CD4-positive, alpha-beta T cell treated with Interleukin-21 for 1 hour (primary cell): ENCODE results near the gene KCTD1.

Source experiments
- DNase-seq: peaks from one replicate; pipeline ENCODE4 v3.0.0-alpha.2; 2020

The KCTD1 gene

DNA sequence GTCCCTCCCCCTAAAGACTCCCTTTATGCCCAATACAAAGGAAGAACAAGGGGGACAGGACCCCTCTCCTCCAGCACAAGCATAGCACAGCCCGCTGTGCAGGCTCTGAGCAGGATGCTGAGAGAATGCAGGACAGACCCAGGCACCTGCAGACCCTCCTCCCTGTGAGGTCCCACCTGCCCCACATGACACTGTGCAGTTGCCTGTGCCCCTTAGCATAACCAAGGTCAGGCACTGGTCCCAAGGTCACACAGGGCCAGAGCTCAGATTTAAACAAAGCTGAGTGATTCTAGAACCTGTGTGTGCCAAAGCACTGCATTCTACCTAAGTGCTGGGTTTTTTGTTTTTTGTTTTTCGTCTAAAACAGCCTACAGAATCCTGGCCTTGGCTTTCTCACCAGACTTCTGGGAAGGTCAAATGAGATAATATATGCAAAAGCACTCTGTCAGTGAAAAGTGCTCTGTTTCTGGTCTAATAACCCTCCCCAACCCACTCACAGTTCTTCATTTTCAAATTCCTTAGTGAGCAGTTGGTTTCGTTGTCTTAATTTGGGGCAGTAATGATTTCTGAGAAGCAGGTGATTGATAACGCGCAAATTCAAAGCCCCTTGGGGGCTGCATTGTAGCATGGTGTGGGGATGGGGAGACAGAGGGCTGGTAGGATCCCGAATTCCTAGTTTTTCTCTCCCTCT lies 125.7 kb downstream of the KCTD1 start:
- DNase-seq, result no peak

DNA sequence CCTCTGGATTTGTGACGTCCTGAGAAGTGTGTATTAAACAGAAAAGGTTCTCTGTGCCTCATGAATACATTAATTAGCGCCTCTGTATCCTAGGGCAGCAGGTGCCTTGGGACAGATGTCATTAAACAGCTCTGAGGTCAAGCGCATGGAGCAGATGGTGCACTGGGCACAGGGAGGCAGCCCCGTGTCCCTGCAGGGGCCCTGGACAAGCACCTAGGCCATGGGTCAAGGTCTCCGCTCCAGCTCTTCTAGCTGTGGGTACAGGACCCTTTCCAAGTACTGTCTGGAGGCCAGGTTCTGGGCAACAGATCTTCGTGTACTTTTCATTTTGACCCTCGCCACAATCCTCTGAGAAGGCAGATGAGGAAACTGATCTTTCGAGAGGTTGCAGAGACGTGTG lies 126.4 kb downstream of the KCTD1 start:
- no peak for DNase-seq

DNA sequence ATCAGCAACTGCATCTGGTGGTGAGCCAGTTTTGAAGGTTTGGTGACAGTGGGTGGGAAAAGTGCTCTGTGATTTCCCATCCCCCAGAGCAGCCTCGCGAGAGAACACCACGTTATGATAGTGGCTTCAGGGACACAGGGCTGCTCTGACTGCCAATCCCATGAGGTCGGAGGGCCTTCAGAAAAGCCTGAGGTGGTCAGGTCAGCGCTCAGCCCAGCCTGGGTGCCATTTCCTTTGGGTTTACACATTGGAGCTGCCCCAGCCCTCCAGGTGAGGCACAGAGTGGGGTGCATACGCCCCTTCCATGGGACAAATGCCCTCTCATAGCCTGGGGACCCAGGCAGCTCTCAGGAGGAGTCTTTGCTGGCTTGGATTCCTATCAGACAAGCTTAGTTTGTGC lies 126.8 kb downstream of the KCTD1 start:
- DNase-seq, result no peak

DNA sequence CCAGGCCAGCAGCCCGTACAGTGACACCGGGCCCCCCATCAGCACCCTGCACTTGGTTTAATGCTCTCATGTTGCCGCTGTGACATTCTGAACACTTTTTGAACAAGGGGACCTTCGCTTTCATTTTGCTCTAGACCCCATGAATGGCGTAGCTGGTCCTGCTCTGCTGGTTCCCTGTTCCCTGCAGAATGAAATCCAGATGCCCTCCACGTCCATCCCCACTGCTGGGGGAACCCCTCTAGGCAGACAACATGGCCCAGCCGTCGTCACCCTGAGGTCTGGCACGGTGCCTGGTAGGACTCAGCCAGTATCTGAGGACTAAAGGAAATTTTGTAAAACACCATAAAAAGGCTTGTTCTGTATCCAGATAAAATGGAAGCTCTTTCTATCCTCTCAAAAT lies 128.6 kb downstream of the KCTD1 start:
- no peak for DNase-seq

DNA sequence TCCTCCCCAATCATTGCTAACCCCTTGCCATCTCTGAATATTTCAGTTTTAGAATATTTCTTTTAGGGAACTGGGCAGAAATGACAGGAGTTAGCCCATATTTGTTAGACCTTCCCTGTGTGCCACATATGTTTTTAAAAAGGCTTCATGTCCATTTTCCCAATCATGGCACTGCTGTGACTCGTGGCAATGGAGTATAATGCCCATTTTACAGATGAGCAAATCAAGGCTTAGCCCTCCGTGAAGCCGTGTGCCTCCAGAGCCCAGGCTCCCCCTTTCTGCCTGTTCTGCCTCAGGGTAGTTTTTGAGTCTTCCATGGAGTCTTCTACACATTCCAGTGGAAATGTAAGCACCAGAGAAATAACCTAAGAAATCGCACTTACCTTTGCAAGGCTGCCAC lies 130.1 kb downstream of the KCTD1 start:
- DNase-seq, result no peak

DNA sequence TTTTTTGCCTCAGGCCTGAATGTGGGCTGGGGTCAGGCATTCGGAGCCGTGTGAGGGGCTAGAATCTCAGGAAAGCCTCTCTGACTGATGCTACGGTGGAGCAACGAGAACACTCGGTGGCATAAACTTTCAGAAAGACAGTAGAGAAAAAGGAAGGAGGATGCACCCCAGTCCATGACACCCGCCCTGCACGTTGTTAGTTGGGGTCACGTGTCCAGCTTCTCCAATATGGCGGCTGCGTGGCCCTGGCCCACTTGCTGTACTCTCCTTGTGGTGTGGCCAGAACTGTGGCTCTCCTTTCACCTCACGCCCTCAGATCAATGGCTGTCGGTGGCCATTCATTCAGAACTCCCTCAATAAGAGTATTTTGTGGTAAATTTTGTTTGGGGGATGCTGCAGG lies 131.2 kb downstream of the KCTD1 start:
- DNase-seq, result no peak

DNA sequence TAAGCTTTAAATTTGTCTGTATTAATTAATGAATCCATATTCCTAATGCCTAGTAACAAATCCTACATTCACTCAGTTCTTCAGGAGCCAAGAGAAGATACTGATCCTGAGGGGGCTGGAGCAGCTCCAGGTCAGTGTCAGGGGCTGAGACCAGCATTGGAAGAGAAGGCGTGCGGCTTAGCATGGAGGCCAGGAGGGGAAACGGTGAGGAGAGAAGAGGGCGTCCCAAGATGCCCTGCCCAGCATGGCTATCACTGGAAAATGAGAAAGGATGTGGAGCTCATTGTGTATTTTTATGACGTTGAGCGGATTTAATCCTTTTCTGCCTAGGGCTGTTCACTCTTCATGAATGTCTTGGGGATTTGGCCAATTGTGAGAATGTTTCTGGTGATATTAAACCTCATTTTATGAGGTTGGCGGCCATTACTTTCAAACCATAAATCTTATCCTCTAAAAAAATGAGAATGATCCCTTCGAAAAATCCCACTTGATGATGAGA lies 131.7 kb downstream of the KCTD1 start:
- no peak for DNase-seq

DNA sequence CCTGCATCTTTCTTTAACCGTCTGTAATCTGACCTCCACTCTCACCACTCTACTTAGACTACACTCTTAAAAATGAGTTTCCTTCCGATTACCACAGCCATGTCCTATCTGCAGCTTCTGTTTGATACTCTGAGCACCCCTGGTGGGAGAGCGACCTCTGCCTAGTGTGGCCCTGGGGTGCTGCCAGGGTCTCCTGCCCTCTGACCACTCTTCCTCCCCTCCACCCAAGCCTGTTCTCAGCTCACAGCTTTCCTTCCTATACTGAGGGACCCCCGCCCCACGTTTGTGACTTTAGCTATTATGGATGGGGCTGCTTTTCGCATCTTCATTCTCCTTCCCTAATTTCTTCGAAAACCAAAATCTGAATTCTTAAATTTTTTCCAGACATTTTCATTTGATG lies 132.7 kb downstream of the KCTD1 start:
- no peak for DNase-seq

DNA sequence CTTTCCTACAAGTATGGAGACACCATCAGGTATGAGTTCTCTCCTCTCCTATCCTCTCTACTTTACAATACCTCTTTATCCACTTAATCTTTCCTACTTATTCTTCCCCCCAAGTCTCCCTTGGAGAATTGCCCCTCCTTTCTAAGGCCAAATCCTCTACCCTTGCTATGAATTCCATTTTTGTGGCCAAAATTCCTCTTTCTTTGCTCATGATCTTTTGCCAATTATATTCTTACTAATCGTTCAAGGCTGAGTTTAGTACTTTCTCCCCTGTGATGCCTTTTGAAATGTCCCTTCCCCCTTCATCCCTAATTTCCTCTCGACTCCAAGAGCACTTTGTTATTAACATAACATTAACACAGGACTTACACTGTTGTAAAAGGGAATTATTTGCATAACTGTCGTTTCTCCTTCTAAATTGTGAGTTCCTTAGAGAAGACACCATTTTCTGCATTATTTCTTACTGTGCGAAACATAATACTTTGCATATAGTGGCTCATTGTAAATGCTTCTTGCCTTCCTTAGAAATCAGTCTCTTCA lies 133.4 kb downstream of the KCTD1 start:
- DNase-seq, result no peak

DNA sequence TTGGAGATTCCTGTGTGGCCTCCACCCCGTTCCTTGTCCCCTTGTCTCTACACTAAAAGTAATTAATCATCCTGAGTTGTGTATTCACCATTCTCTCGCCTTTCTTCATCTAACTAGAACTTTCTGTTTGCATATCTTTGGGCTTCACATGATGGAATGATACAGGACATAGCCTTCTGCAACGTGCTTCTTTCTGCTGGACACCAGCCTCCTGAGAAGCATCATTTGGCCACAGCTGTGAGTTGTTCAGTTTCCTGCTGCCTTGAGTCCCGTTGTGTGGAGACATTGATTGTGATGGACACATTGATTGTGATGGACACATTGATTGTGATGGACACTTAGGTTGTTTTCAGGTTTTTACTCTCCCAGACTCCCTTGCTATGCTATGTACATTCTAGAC lies 139.3 kb downstream of the KCTD1 start:
- no peak for DNase-seq

DNA sequence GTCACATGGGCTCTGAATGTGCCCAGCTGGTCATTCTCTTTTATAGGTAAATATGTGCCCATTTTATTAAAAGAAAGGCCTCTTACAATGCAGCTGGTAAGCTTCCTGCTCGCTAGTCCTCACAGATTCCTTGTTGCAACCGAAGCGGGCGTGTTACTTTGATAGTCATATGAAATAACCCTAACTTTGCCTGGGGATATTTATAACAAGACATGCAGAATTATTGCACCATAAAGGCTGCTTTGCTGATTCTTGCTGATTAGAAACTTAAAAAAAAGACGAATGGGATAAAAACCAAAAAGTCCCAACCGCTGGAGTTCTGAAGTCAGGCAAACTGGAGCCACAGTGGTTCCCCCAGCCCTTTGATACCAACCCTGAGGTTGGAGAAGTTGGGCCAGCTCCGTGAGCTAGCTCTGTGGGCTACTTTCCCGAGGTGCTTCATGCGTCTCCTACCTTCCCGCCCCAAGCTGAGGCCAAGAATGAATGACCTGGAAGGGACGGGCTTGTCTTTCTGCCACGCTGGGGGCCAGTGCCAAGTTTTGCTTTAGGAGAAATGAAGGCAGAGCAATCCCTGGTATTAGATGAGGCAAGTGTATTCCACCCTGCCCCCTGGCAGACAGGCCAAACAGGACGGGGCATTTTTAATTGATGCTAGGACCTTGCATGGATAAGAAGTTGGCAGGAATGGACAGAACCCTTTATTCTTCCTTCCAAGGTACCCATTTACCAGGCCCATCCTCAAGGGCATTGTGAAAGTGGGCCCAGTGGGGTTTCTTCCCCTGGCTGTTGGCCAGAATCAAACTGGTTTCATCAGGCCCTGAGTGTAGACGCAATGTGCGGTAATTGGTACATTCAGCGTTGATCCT lies 140.4 kb downstream of the KCTD1 start:
- no peak for DNase-seq

DNA sequence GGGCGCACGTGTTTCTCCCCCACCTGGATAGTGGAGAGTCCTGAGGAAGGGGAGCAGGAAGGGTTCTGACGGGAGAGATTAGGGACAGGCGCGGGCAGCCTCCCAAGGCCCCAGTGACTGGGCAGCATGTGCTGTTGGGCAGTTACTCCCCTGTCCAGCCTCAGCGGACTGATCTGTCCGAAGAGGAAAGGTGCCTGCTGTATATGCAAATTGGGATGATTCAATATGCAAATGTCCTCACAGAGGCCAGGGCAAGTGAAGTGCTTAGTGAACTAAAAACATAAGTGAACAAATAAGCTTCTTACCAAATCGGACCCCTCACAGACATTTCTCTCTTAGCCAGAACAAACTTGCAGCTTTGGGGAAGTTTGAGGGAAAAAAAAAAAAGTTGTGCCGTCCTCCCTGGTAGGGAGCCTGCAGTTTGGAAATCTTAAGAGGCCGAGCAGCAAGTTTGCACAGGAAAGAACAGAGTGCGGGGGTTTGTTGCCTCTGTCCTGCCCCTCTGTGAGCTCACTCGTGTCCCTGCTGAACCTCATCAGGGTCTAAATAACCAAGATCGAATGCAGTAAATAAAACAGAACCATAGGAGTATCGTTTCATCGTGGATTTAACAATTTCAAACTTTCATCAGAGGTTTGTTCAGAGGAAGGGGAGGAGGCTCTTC lies 141.4 kb downstream of the KCTD1 start:
- no peak for DNase-seq

DNA sequence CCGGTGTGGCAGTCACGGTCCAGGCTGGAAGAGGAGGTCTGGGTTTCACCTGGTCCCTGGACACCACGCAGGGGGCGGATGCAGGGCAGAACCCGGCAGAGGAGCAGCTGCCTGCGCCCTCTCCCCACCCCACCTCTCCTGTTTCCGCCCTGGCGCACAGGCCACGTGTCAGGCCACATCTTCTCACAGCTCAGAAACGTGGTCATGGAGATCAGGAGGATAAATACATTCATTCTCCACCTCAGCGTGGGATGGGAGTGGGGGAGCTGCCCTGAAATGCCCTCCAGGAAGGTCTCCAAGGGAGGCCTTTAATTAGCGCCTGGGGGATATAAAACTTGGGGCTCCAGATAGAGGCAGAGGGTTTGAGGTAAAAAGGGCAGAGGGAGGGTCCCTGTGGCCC lies 142.0 kb downstream of the KCTD1 start:
- DNase-seq, result no peak

DNA sequence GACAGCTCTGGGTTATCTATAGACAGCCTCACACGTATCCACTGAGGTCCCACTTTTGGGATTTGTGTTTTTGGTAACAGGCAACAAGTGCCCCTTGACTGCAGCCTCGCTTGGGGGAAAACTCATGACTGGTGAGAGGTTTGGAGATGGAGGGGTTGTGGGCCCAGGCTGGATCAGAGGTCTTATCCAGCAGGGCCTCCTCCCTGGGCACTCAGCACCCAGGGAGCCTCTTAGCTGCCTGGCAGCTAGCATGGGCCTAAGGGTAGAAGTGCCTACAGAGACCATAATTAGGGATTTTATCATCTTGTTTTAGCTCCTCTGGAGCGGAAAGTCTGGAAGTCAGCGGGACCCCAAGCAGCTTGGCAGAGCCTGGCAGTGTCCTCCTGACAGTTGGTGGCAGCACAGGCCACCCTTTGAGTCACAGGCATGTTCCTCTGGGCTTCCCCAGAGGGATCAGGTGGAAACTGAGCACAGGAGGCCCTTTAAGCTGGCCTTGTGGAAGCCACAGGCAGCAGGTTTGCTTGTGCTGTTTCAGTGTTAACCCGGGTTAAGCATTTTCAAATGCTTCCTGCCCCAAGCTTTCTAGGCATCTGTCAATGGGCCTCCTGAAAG lies 143.1 kb downstream of the KCTD1 start:
- no peak for DNase-seq
